B cell (primary cell): ENCODE data around the gene GINS3. TPM values are rescaled to one million over a fixed set of nuclear protein-coding genes. Genes with fewer than 3 reads are reported as not detected.
"Not testable (repeated sequence)": the region's sequence is repeated elsewhere in the genome, so short reads cannot be mapped to it uniquely, and the experiment has no call there.

ENCODE experiments used
- ATAC-seq: fragments of 200-7000 bp; cut with Tn5 transposase; one replicate; pipeline ENCODE4 v1.10.0; 2021; ENCODE audit warnings: low read depth, mild to moderate bottlenecking, moderate number of reproducible peaks, moderate library complexity
- CTCF ChIA-PET: fragments of 350-600 bp; sonication (Branson Sonifier 250); formaldehyde crosslinking; loops from one replicate; lab custom pipeline; 2021; ENCODE audit warnings: antibody characterized with exemption, inconsistent platforms; lab: Charles Lee
- POLR2A ChIA-PET: fragments of 350-600 bp; sonication (Branson Sonifier 250); formaldehyde crosslinking; loops from one replicate; lab custom pipeline; 2021; ENCODE audit warnings: antibody characterized with exemption; lab: Charles Lee
- DNase-seq: peaks from one replicate; pipeline ENCODE4 v3.0.0; 2013
- H2AFZ ChIP-seq: 2 replicates; pipeline ENCODE4 v1.6.1; 2012; ENCODE audit warnings: mild to moderate bottlenecking, low read depth, low read length; ENCODE audit not compliant: insufficient read depth, poor library complexity, severe bottlenecking
- H3K27ac ChIP-seq, 2 donors: 1 replicate in 1 of 2; 2 replicates in 1 of 2; pipeline ENCODE4 v1.5.1; 2012 to 2013; ENCODE audit warnings: low read length in 2 of 2, mild to moderate bottlenecking in 2 of 2, moderate library complexity in 1 of 2
- H3K27me3 ChIP-seq, 4 experiments: fragments of 200-600 bp in 1 of 4; sonication (generic) in 1 of 4; replicated peaks in 1 of 4; 1 replicate in 2 of 4; 2 replicates in 2 of 4; pipeline versions ENCODE4 v1.6.1 to v1.7.0; 2013 to 2016; ENCODE audit warnings: low read length in 3 of 4, mild to moderate bottlenecking in 2 of 4, mixed read lengths in 1 of 4, moderate library complexity in 1 of 4; ENCODE audit not compliant: insufficient read depth in 4 of 4, control insufficient read depth in 3 of 4; ENCODE audit errors: control extremely low read depth in 1 of 4
- H3K36me3 ChIP-seq, 2 experiments: replicated peaks in 1 of 2; 1 replicate in 1 of 2; 2 replicates in 1 of 2; pipeline versions ENCODE4 v1.6.1 to v1.7.1; 2013; ENCODE audit warnings: low read length in 1 of 2; ENCODE audit not compliant: insufficient read depth in 2 of 2, control insufficient read depth in 1 of 2; ENCODE audit errors: control extremely low read depth in 1 of 2, extremely low read depth in 1 of 2
- H3K4me1 ChIP-seq, 2 donors: fragments of 200-600 bp in 1 of 2; sonication (generic) in 1 of 2; 1 replicate in 1 of 2; 2 replicates in 1 of 2; pipeline versions ENCODE4 v1.5.1 to v1.6.1; 2013 to 2017; ENCODE audit warnings: low read length in 2 of 2; ENCODE audit not compliant: control insufficient read depth in 2 of 2, insufficient read depth in 2 of 2
- H3K4me2 ChIP-seq: replicated peaks from 2 replicates; pipeline ENCODE3; 2012; ENCODE audit warnings: mild to moderate bottlenecking, low read depth, low read length; ENCODE audit not compliant: poor library complexity, severe bottlenecking
- H3K4me3 ChIP-seq, 5 experiments: fragments of 200-600 bp in 1 of 5; sonication (generic) in 1 of 5; 1 replicate in 3 of 5; 2 replicates in 2 of 5; pipeline versions ENCODE4 v1.5.1 to v1.7.0; 2011 to 2016; ENCODE audit warnings: low read length in 4 of 5, mild to moderate bottlenecking in 4 of 5, low read depth in 2 of 5, control low read depth in 1 of 5, moderate library complexity in 1 of 5; ENCODE audit not compliant: insufficient read depth in 1 of 5; ENCODE audit errors: control extremely low read depth in 1 of 5, extremely low read depth in 1 of 5
- H3K79me2 ChIP-seq: fragments of 200-600 bp; sonication (generic); one replicate; pipeline ENCODE4 v1.6.0; 2016; ENCODE audit warnings: low read length; ENCODE audit not compliant: control insufficient read depth, insufficient read depth
- H3K9ac ChIP-seq: fragments of 200-600 bp; sonication (generic); 2 replicates; pipeline ENCODE4 v1.6.1; 2017; ENCODE audit warnings: mild to moderate bottlenecking, low read length, moderate library complexity
- H3K9me3 ChIP-seq, 3 donors: one replicate each; pipeline versions ENCODE4 v1.6.1 to v1.7.1; 2013; ENCODE audit warnings: low read length in 2 of 3; ENCODE audit not compliant: control insufficient read depth in 2 of 3, insufficient read depth in 1 of 3; ENCODE audit errors: control extremely low read depth in 1 of 3
- H4K20me1 ChIP-seq: 2 replicates; pipeline ENCODE4 v1.6.0; 2012; ENCODE audit warnings: mild to moderate bottlenecking, low read length; ENCODE audit not compliant: insufficient read depth, control insufficient read depth, poor library complexity, severe bottlenecking
- H3K27ac Mint-ChIP-seq: one replicate; pipeline ENCODE4 v1.8.0; 2021; ENCODE audit warnings: mixed read lengths
- H3K27me3 Mint-ChIP-seq: one replicate; pipeline ENCODE4 v1.8.0; 2021; ENCODE audit warnings: mixed read lengths
- H3K4me1 Mint-ChIP-seq: one replicate; pipeline ENCODE4 v1.8.0; 2021; ENCODE audit warnings: mixed read lengths
- H3K4me3 Mint-ChIP-seq: one replicate; pipeline ENCODE4 v1.8.0; 2021; ENCODE audit warnings: mixed read lengths
- H3K9me3 Mint-ChIP-seq: one replicate; pipeline ENCODE4 v1.8.0; 2022; ENCODE audit warnings: mixed read lengths; ENCODE audit not compliant: insufficient read depth
- CTCF ChIP-seq: fragments of 200-600 bp; IDR thresholded peaks from one replicate; pipeline ENCODE4 v1.8.0; 2022; ENCODE audit warnings: antibody characterized with exemption, mild to moderate bottlenecking
- EZH2 ChIP-seq: IDR thresholded peaks from 2 replicates; pipeline ENCODE4 v1.6.1; 2012; ENCODE audit warnings: borderline replicate concordance, low read depth, mild to moderate bottlenecking, moderate library complexity, low read length; ENCODE audit not compliant: insufficient read depth, poor library complexity, severe bottlenecking
- WGBS: methylation state at CpG from one replicate; pipeline ENCODE4 v1.1.5; 2013; ENCODE audit warnings: missing lambda C conversion rate; ENCODE audit not compliant: insufficient coverage; 5-methylcytosine and 5-hydroxymethylcytosine counted together
- intact Hi-C: fragments of 100-400 bp; cut with micrococcal nuclease; formaldehyde crosslinking; loops from one replicate; pipeline ENCODE4 v1.10.0; 2022
- polyA plus RNA-seq: library from polyadenylated mRNA; depleted of rRNA; stranded (reverse); fragments of >200 nt; gene quantifications from 2 replicates; pipeline ENCODE4 v1.2.3, GENCODE V29; 2012
- total RNA-seq, 2 donors: library from RNA; stranded (reverse); fragments of 120-200 nt in 1 of 2; gene quantifications; 1 replicate in 1 of 2; 2 replicates in 1 of 2; pipeline versions ENCODE4 v1.2.3 to v1.2.4, GENCODE V29; 2013 to 2022

Gene GINS3
- total and polyA plus RNA-seq, 2 donors (not counting 1 experiment from before 2014, with no cell fraction given): 1.1 to 2.3 TPM

GRCh38 chr16:58399718-58400633, 7.7 kb downstream of the GINS3 start:
- no peaks in the 10 kb centered on the region for H3K9me3 ChIP-seq
- H3K4me1 ChIP-seq: no peaks in the 10 kb centered on the region
- H3K4me1 Mint-ChIP-seq: no peaks in the 10 kb centered on the region
- no peaks in the 10 kb centered on the region for H3K9me3 Mint-ChIP-seq
- no peak overlapping the region for H3K4me3 Mint-ChIP-seq
- H3K79me2 ChIP-seq: no peaks in the 10 kb centered on the region
- H3K4me3 ChIP-seq: no peak overlapping the region
- ATAC-seq: no peak
- ChIA-PET CTCF (interaction anchor here (0.6 kb wide), 1 partner anchor 144 kb away, joined by 5 read pairs; no protein-coding TSS in a partner anchor), POLR2A (no interaction called here)
- no peak overlapping the region for H3K4me2 ChIP-seq
- no peaks in the 10 kb centered on the region for H4K20me1 ChIP-seq
- no peaks in the 10 kb centered on the region for H3K27me3 ChIP-seq
- TF ChIP-seq CTCF (no peak), EZH2 (no peak)
- H3K27me3 Mint-ChIP-seq: no peaks in the 10 kb centered on the region
- no CpG with 5 or more reads among the region's 1 CpG for WGBS
- no peak overlapping the region for H3K27ac Mint-ChIP-seq
- no peaks in the 10 kb centered on the region for H3K36me3 ChIP-seq
- H3K27ac ChIP-seq: no peak overlapping the region
- no peak overlapping the region for H2AFZ ChIP-seq
- DNase-seq: no peak
- intact Hi-C loops: no loop called here
- no peak overlapping the region for H3K9ac ChIP-seq

GRCh38 chr16:58401305-58401704, 9.0 kb downstream of the GINS3 start:
- H2AFZ ChIP-seq, H3K27ac ChIP-seq, ATAC-seq, H4K20me1 ChIP-seq, H3K4me3 ChIP-seq, DNase-seq, H3K27ac Mint-ChIP-seq, POLR2A ChIA-PET, H3K27me3 Mint-ChIP-seq, H3K4me2 ChIP-seq, H3K36me3 ChIP-seq, H3K27me3 ChIP-seq, H3K4me1 ChIP-seq, H3K4me1 Mint-ChIP-seq, H3K9me3 ChIP-seq, intact Hi-C loops, CTCF ChIA-PET, H3K9ac ChIP-seq, H3K9me3 Mint-ChIP-seq, H3K4me3 Mint-ChIP-seq, H3K79me2 ChIP-seq: not testable (repeated sequence)
- WGBS: no CpG with 5 or more reads among the region's 3 CpGs
